Measurements from ENCODE around the gene CREB3L4. TPM values are rescaled to one million over a fixed set of nuclear protein-coding genes. Genes with fewer than 3 reads are reported as not detected.
A peak's percentile ranks its signal among the peaks of the same experiment; 100 is the strongest.

CREB3L4 gene
- total and polyA plus RNA-seq, 7 donors, result 3.7 to 12.6 (median 5.3) TPM

DNA sequence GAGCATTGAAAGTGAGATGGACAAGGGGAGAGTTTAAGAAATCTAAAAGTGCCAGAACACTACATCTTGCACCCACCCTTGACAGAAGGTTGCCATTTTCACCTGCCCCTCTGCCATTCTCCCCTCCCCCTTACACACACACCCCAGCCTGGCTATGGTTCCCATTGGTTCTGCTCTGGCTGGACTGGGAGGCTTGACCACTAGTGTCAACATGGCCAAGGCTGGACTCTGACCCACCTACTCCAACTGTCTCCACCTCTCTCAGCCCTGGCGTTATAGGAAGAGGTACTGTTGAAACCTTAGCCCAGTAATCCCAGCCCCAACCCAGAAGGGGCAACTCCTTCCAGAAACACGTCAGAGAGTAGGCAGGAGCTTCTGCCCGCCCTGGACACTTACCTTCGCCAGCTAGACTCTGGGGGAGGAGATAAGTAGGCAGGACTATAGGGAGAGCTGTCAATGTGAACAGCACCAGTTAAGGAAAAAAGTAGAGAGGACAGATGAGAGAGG, 13.8 kb upstream of the CREB3L4 start:
- Histone ChIP-seq H3K27ac (no peak overlapping the region), H3K36me3 (ENCODE audit: insufficient read depth in 1 of 2, low read depth in 1 of 2) (peaks cover 13 to 60% of the 10 kb centered on the region in 2 donors), H3K4me3 (no peak overlapping the region), H3K27me3 (ENCODE audit: insufficient read depth in 3 of 3, low read length in 2 of 3) (no peaks in the 10 kb centered on the region), H3K4me1 (peaks cover 16% of the 10 kb centered on the region), H3K9me3 (no peaks in the 10 kb centered on the region)
- intact Hi-C loops (cut with DNase I), result no loop called here
- ATAC-seq (no peak), DNase-seq (no peak)
- TF ChIP-seq, protein P1, sequence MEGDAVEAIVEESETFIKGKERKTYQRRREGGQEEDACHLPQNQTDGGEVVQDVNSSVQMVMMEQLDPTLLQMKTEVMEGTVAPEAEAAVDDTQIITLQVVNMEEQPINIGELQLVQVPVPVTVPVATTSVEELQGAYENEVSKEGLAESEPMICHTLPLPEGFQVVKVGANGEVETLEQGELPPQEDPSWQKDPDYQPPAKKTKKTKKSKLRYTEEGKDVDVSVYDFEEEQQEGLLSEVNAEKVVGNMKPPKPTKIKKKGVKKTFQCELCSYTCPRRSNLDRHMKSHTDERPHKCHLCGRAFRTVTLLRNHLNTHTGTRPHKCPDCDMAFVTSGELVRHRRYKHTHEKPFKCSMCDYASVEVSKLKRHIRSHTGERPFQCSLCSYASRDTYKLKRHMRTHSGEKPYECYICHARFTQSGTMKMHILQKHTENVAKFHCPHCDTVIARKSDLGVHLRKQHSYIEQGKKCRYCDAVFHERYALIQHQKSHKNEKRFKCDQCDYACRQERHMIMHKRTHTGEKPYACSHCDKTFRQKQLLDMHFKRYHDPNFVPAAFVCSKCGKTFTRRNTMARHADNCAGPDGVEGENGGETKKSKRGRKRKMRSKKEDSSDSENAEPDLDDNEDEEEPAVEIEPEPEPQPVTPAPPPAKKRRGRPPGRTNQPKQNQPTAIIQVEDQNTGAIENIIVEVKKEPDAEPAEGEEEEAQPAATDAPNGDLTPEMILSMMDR (IDR thresholded peaks at IDR 0.05), result no peak
- 60 to 79% (median 63%) methylated on average over 4 of the region's 4 CpGs for WGBS, 3 donors

DNA sequence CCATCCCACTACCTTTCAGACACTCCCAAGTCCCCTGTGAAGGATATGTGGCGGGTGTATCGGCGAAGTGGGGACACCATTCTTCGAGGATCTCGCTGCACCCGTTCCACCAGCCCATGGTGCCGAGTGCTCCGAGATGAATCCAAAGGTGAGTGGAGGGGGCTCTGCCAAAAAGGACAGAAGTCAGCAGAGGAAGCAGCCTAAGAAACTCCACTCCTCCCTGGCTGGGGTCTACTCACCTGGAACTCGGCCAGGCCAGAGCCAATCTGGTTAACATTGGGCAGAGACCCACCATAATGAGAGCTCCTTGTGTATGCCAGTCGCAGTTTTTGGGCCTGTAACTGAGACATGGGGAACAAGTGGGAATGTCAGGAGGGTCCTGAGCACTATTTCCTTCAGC, 12.9 kb upstream of the CREB3L4 start:
- H3K9me3 ChIP-seq, result no peaks in the 10 kb centered on the region
- H3K4me1 ChIP-seq, result peaks cover 16% of the 10 kb centered on the region
- H3K4me3 ChIP-seq, result no peak overlapping the region
- intact Hi-C loops (cut with DNase I), result no loop called here
- no peaks in the 10 kb centered on the region for H3K27me3 ChIP-seq (ENCODE audit: insufficient read depth in 3 of 3, low read length in 2 of 3)
- 88 to 92% (median 92%) methylated on average over 10 of the region's 10 CpGs for WGBS, 3 donors
- ATAC-seq (no peak), DNase-seq (no peak)
- no peak overlapping the region for H3K27ac ChIP-seq
- TF ChIP-seq, protein P1 (IDR thresholded peaks at IDR 0.05), result no peak
- H3K36me3 ChIP-seq (ENCODE audit: insufficient read depth in 1 of 2, low read depth in 1 of 2), result peaks cover 11 to 57% of the 10 kb centered on the region in 2 donors

DNA sequence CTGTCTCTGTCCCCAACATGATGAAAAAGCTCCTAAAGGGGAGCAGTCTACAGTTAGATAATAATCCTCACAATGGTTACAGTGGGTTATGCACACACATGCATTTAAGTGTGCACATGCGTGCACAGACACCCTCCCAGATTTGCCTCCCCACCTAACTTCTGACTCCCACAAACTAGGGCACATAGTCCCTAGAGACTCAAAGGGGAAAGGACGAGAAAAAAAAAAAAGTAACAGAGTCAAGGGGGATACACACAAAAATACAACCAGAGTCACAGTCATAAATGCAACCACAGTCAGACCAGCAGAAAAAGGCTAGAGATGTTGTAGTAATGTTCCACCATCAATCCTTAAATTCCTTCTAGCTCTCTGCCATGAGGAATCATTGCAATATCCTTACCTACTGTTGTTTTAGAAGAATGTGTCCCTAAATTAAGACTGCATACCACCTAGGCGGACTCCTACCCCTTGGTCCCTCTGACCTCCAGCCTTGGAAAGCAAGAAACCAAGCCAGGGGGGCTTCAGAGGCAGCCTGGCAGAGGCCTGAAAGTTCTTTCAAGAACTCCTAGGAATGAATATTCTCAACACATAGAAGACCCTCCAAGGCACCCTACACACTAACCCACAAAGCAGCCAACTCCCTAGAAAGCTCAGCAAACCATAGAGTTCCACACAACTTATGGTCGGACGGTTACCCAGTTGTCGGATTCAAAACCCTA, 10.5 kb upstream of the CREB3L4 start:
- Histone ChIP-seq H3K36me3 (ENCODE audit: insufficient read depth in 1 of 2, low read depth in 1 of 2) (peaks cover 7 to 49% of the 10 kb centered on the region in 2 donors), H3K4me3 (peak overlapping the region; percentile 97), H3K27ac (peak overlapping the region; percentile 93), H3K9me3 (no peaks in the 10 kb centered on the region), H3K27me3 (ENCODE audit: insufficient read depth in 3 of 3, low read length in 2 of 3) (no peaks in the 10 kb centered on the region), H3K4me1 (peaks cover 39% of the 10 kb centered on the region)
- TF ChIP-seq, protein P1 (IDR thresholded peaks at IDR 0.05), result no peak
- no peak for DNase-seq
- 27 to 36% (median 28%) methylated on average over 6 of the region's 6 CpGs for WGBS, 3 donors
- intact Hi-C loops (cut with DNase I), result no loop called here
- ATAC-seq, result no peak

DNA sequence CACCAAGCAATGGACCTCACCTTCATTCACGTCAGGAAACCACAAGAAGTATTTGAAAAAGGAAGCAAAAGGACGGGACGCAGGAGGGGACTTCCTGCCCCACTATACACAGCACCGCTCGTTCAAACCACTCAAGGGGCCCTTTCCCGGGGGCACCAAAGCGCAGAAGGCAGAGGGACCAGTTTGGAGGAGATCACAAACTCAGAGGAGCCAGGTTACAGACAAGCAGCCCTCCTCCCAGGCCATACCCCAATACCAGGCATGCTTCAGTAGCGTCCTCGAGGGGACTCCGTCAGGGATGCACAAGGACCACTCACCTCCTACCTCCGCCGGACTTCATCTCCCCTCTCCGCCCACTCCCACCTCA, 10.0 kb upstream of the CREB3L4 start:
- Histone ChIP-seq H3K4me3 (peak overlapping the region; percentile 97), H3K27me3 (ENCODE audit: insufficient read depth in 3 of 3, low read length in 2 of 3) (no peaks in the 10 kb centered on the region), H3K36me3 (ENCODE audit: insufficient read depth in 1 of 2, low read depth in 1 of 2) (peaks cover 4 to 43% of the 10 kb centered on the region in 2 donors), H3K27ac (peak overlapping the region; percentile 93), H3K4me1 (peaks cover 45% of the 10 kb centered on the region), H3K9me3 (no peaks in the 10 kb centered on the region)
- peak in 2 of 4 donors; percentile 2 to 3 for ATAC-seq
- TF ChIP-seq, protein P1 (IDR thresholded peaks at IDR 0.05), result no peak
- DNase-seq, result no peak
- intact Hi-C loops (cut with DNase I), result no loop called here
- WGBS, 3 donors, result 1% methylated on average over 13 of the region's 13 CpGs

Measured in psoas muscle (tissue), 8 donors.